Kidney epithelial cell (primary cell): ENCODE results near the gene GPR153. TPM values are rescaled to one million over a fixed set of nuclear protein-coding genes. Genes with fewer than 3 reads are reported as not detected.

Experiments used
- DNase-seq: peaks from one replicate; pipeline ENCODE4 v3.0.0-alpha.2; 2010; ENCODE audit warnings: low read depth
- H3K27me3 ChIP-seq: 2 replicates; pipeline ENCODE4 v1.6.0; 2011; ENCODE audit warnings: low read length; ENCODE audit not compliant: control insufficient read depth, insufficient read depth
- H3K36me3 ChIP-seq: 2 replicates; pipeline ENCODE4 v1.5.1; 2011; ENCODE audit warnings: low read length; ENCODE audit not compliant: control insufficient read depth, insufficient read depth
- H3K4me3 ChIP-seq: 2 replicates; pipeline ENCODE4 v1.5.1; 2011; ENCODE audit warnings: low read depth, mild to moderate bottlenecking, control low read depth, low read length
- CTCF ChIP-seq: IDR thresholded peaks from 2 replicates; pipeline ENCODE4 v1.5.1; 2011; ENCODE audit warnings: mild to moderate bottlenecking, moderate library complexity, low read length, control low read depth, inconsistent platforms; ENCODE audit not compliant: insufficient read depth, poor library complexity, severe bottlenecking
- total RNA-seq: library from RNA; depleted of rRNA; stranded (reverse); fragments of >200 nt; gene quantifications from 2 replicates; pipeline ENCODE4 v1.2.3, GENCODE V29; 2015

GPR153 gene
- total RNA-seq, 1 donor from 2014 or later = 11.4 TPM

GRCh38 chr1:6241107-6241886 lies 19.6 kb downstream of the GPR153 start:
- no peak for DNase-seq
- Histone ChIP-seq H3K4me3 (no peak overlapping the region), H3K27me3 (peaks cover 66% of the 10 kb centered on the region), H3K36me3 (no peaks in the 10 kb centered on the region)
- no peak for TF ChIP-seq CTCF

GRCh38 chr1:6239950-6240768 lies 20.7 kb downstream of the GPR153 start:
- H3K4me3 ChIP-seq = no peak overlapping the region
- H3K36me3 ChIP-seq = no peaks in the 10 kb centered on the region
- TF ChIP-seq CTCF = no peak
- DNase-seq = no peak
- peaks cover 55% of the 10 kb centered on the region for H3K27me3 ChIP-seq

GRCh38 chr1:6239213-6239752 lies 21.6 kb downstream of the GPR153 start:
- peaks cover 49% of the 10 kb centered on the region for H3K27me3 ChIP-seq
- no peak for TF ChIP-seq CTCF
- no peak for DNase-seq

GRCh38 chr1:6237093-6237492 lies 23.8 kb downstream of the GPR153 start:
- TF ChIP-seq CTCF = no peak
- H3K4me3 ChIP-seq = no peak overlapping the region
- peaks cover 29% of the 10 kb centered on the region for H3K27me3 ChIP-seq
- DNase-seq = no peak
- peaks cover 3% of the 10 kb centered on the region for H3K36me3 ChIP-seq

More at GRCh38 chr1:6239213-6239752, 21.6 kb downstream of the GPR153 start:
- H3K36me3 ChIP-seq = no peaks in the 10 kb centered on the region
- no peak overlapping the region for H3K4me3 ChIP-seq

GRCh38 chr1:6235296-6235677 lies 25.6 kb downstream of the GPR153 start:
- TF ChIP-seq CTCF = no peak
- peak overlapping the region; percentile 70 for H3K4me3 ChIP-seq
- peaks cover 11% of the 10 kb centered on the region for H3K27me3 ChIP-seq
- no peak for DNase-seq
- H3K36me3 ChIP-seq = peaks cover 3% of the 10 kb centered on the region
